ENCODE results near the gene DECR2.
"Not testable (repeated sequence)": the region's sequence is repeated elsewhere in the genome, so short reads cannot be mapped to it uniquely, and the experiment has no call there.

DECR2 gene

GRCh38 chr16:378821-379182 lies 22.9 kb upstream of the DECR2 start:
- no peak for DNase-seq (ENCODE audit: low read depth in 4 of 4, low spot score in 1 of 4)

GRCh38 chr16:379183-379960 lies 22.3 kb upstream of the DECR2 start:
- DNase-seq (ENCODE audit: low read depth in 4 of 4, low spot score in 1 of 4) = no peak

- no peak for DNase-seq (ENCODE audit: low read depth in 4 of 4, low spot score in 1 of 4)
These were observed 21.5 kb upstream of the DECR2 start for GRCh38 chr16:379961-380761.

- no peak for DNase-seq (ENCODE audit: low read depth in 4 of 4, low spot score in 1 of 4)
These were observed 21.0 kb upstream of the DECR2 start for GRCh38 chr16:380762-381011.

GRCh38 chr16:381012-381788 lies 20.5 kb upstream of the DECR2 start:
- DNase-seq (ENCODE audit: low read depth in 4 of 4, low spot score in 1 of 4) = no peak

GRCh38 chr16:381789-382717 lies 19.6 kb upstream of the DECR2 start, which contains the start of gene PGAP6:
Gene PGAP6, minus strand, starts transcription at chr16:381978. Its CDS starts 157 bp downstream, at chr16:381821.
- peak; percentile 39 to 57 (median 54) for DNase-seq (ENCODE audit: low read depth in 4 of 4, low spot score in 1 of 4)

- no peak for DNase-seq (ENCODE audit: low read depth in 4 of 4, low spot score in 1 of 4)
These were observed 18.2 kb upstream of the DECR2 start for GRCh38 chr16:383326-384051.

GRCh38 chr16:386641-387156 lies 15.0 kb upstream of the DECR2 start:
- DNase-seq (ENCODE audit: low read depth in 4 of 4, low spot score in 1 of 4) = no peak

GRCh38 chr16:387761-388666 lies 13.7 kb upstream of the DECR2 start:
- DNase-seq (ENCODE audit: low read depth in 4 of 4, low spot score in 1 of 4) = not testable (repeated sequence)

GRCh38 chr16:389352-389751 lies 12.3 kb upstream of the DECR2 start:
- no peak for DNase-seq (ENCODE audit: low read depth in 4 of 4, low spot score in 1 of 4)

GRCh38 chr16:391885-392335 lies 9.8 kb upstream of the DECR2 start:
- DNase-seq (ENCODE audit: low read depth in 4 of 4, low spot score in 1 of 4) = peak; percentile 51 to 81 (median 62)

- DNase-seq (ENCODE audit: low read depth in 4 of 4, low spot score in 1 of 4) = no peak
These were observed 9.1 kb upstream of the DECR2 start for GRCh38 chr16:392450-393030.

- no peak for DNase-seq (ENCODE audit: low read depth in 4 of 4, low spot score in 1 of 4)
These were observed 5.5 kb upstream of the DECR2 start for GRCh38 chr16:396199-396598.

GRCh38 chr16:396605-397004 lies 5.1 kb upstream of the DECR2 start:
- no peak for DNase-seq (ENCODE audit: low read depth in 4 of 4, low spot score in 1 of 4)

- no peak for DNase-seq (ENCODE audit: low read depth in 4 of 4, low spot score in 1 of 4)
These were observed 4.5 kb upstream of the DECR2 start, which contains the start of gene NME4 for GRCh38 chr16:397135-397661. Gene NME4, plus strand, starts transcription at chr16:397199. Its CDS starts 24 bp downstream, at chr16:397223.

GRCh38 chr16:397736-398332 lies 3.9 kb upstream of the DECR2 start:
- no peak for DNase-seq (ENCODE audit: low read depth in 4 of 4, low spot score in 1 of 4)

- DNase-seq (ENCODE audit: low read depth in 4 of 4, low spot score in 1 of 4) = no peak
These were observed 2.9 kb upstream of the DECR2 start for GRCh38 chr16:398561-399339.

All from stimulated activated CD4-positive, alpha-beta T cell treated with anti-CD3 and anti-CD28 coated beads, Interleukin-1b, Interleukin-23, amount 100 ng/mL, for 24 hours (primary cell).